GM12873 (cell line): ENCODE results near the gene TMCO2.

ENCODE experiments used
- CTCF ChIP-seq: IDR thresholded peaks from 2 replicates; pipeline ENCODE4 v1.5.1; 2012; ENCODE audit warnings: low read depth, mild to moderate bottlenecking, moderate library complexity, low read length, control low read depth; ENCODE audit not compliant: insufficient read depth; ENCODE audit errors: missing control alignments

Gene TMCO2

GRCh38 chr1:40291293-40291692, 43.6 kb downstream of the TMCO2 start:
- no peak for TF ChIP-seq CTCF

- TF ChIP-seq CTCF = no peak
These were observed 51.9 kb downstream of the TMCO2 start for GRCh38 chr1:40299366-40300248.

- no peak for TF ChIP-seq CTCF
These were observed 52.5 kb downstream of the TMCO2 start for GRCh38 chr1:40300249-40300567.

GRCh38 chr1:40300651-40301050, 52.9 kb downstream of the TMCO2 start:
- TF ChIP-seq CTCF = no peak

- TF ChIP-seq CTCF = no peak
These were observed 53.3 kb downstream of the TMCO2 start for GRCh38 chr1:40301066-40301465.
